Loucy (cell line): ENCODE results near the gene GATD1.

ENCODE experiments used
- H2AFZ ChIP-seq: fragments of 200-600 bp; sonication (generic); 2 replicates; pipeline ENCODE4 v1.6.0; 2016; ENCODE audit warnings: antibody characterized with exemption, mild to moderate bottlenecking, low read length, moderate library complexity
- H3F3A ChIP-seq: fragments of 200-600 bp; 2 replicates; pipeline ENCODE4 v1.6.0; 2016; ENCODE audit warnings: antibody characterized with exemption, low read depth, mild to moderate bottlenecking
- H3K27me3 ChIP-seq: fragments of 200-600 bp; sonication (generic); 2 replicates; pipeline ENCODE4 v1.6.1; 2014; ENCODE audit warnings: low read length, mild to moderate bottlenecking; ENCODE audit not compliant: insufficient read depth, poor library complexity, severe bottlenecking
- H3K36me3 ChIP-seq: fragments of 200-600 bp; sonication (generic); 2 replicates; pipeline ENCODE4 v1.6.1; 2016; ENCODE audit warnings: low read length; ENCODE audit not compliant: insufficient read depth
- H3K4me1 ChIP-seq: fragments of 200-600 bp; sonication (generic); 2 replicates; pipeline ENCODE4 v1.5.1; 2014; ENCODE audit warnings: low read length, mild to moderate bottlenecking; ENCODE audit not compliant: insufficient read depth, poor library complexity, severe bottlenecking
- H3K4me2 ChIP-seq: fragments of 200-600 bp; sonication (generic); 2 replicates; pipeline ENCODE4 v1.6.0; 2014; ENCODE audit warnings: antibody characterized with exemption, low read length, low read depth, mild to moderate bottlenecking; ENCODE audit not compliant: poor library complexity, severe bottlenecking
- H3K4me3 ChIP-seq: fragments of 200-600 bp; sonication (generic); 2 replicates; pipeline ENCODE4 v1.5.1; 2014; ENCODE audit warnings: low read length, mild to moderate bottlenecking, mixed read lengths; ENCODE audit not compliant: poor library complexity, severe bottlenecking
- H3K79me2 ChIP-seq: fragments of 200-600 bp; sonication (generic); 2 replicates; pipeline ENCODE4 v1.6.1; 2014; ENCODE audit warnings: low read length; ENCODE audit not compliant: insufficient read depth
- H3K9ac ChIP-seq: fragments of 200-600 bp; sonication (generic); 2 replicates; pipeline ENCODE4 v1.6.0; 2014; ENCODE audit warnings: mild to moderate bottlenecking, low read depth, low read length, moderate library complexity; ENCODE audit not compliant: poor library complexity, severe bottlenecking
- H3K9me2 ChIP-seq: fragments of 200-600 bp; sonication (generic); replicated peaks from 2 replicates; pipeline ENCODE4 v1.6.1; 2016; ENCODE audit warnings: low read depth, low read length, mixed read lengths
- H3K9me3 ChIP-seq: fragments of 200-600 bp; sonication (generic); 2 replicates; pipeline ENCODE4 v1.6.1; 2014; ENCODE audit warnings: mild to moderate bottlenecking, antibody characterized with exemption, low read length, low read depth; ENCODE audit not compliant: insufficient read depth
- H4K20me1 ChIP-seq: fragments of 200-600 bp; sonication (generic); 2 replicates; pipeline ENCODE4 v1.6.0; 2014; ENCODE audit warnings: antibody characterized with exemption, low read length, mild to moderate bottlenecking; ENCODE audit not compliant: insufficient read depth, poor library complexity, severe bottlenecking
- CTCF ChIP-seq: fragments of 200-600 bp; sonication (generic); conservative IDR thresholded peaks from 2 replicates; pipeline ENCODE4 v1.5.1; 2014; ENCODE audit warnings: mild to moderate bottlenecking, antibody characterized with exemption, low read length
- EZH2phosphoT487 ChIP-seq: fragments of 200-600 bp; IDR thresholded peaks from 2 replicates; pipeline ENCODE4 v1.6.1; 2018; ENCODE audit warnings: antibody characterized with exemption, mild to moderate bottlenecking, moderate library complexity, borderline replicate concordance

GATD1 gene

GRCh38 chr11:811446-812245 lies 34.4 kb upstream of the GATD1 start:
- peaks cover 55% of the 10 kb centered on the region for H3K79me2 ChIP-seq
- H3K36me3 ChIP-seq = peaks cover 20% of the 10 kb centered on the region; the same call in 1 of the 2 replicates
- no peak overlapping the region for H2AFZ ChIP-seq
- peak overlapping the region; percentile 93 for H3K9ac ChIP-seq
- H3K9me2 ChIP-seq = no peaks in the 10 kb centered on the region
- peaks cover 30% of the 10 kb centered on the region for H4K20me1 ChIP-seq
- H3K4me1 ChIP-seq = peaks cover 24% of the 10 kb centered on the region
- H3K4me3 ChIP-seq = peak overlapping the region; percentile 89
- H3K27me3 ChIP-seq = peaks cover 5% of the 10 kb centered on the region
- no peaks in the 10 kb centered on the region for H3F3A ChIP-seq
- peak; percentile 39 for TF ChIP-seq CTCF
- TF ChIP-seq EZH2phosphoT487 = no peak
- peak overlapping the region; percentile 84 for H3K4me2 ChIP-seq
- H3K9me3 ChIP-seq = no peaks in the 10 kb centered on the region

GRCh38 chr11:810040-810567 lies 32.8 kb upstream of the GATD1 start:
- peak overlapping the region; percentile 93 for H3K9ac ChIP-seq
- H3K9me3 ChIP-seq = no peaks in the 10 kb centered on the region
- peaks cover 28% of the 10 kb centered on the region for H3K4me1 ChIP-seq
- peaks cover 20% of the 10 kb centered on the region; the same call in 1 of the 2 replicates for H3K36me3 ChIP-seq
- H3K79me2 ChIP-seq = peaks cover 55% of the 10 kb centered on the region
- peak overlapping the region; percentile 89 for H3K4me3 ChIP-seq
- H3K27me3 ChIP-seq = peaks cover 5% of the 10 kb centered on the region
- H2AFZ ChIP-seq = no peak overlapping the region
- TF ChIP-seq EZH2phosphoT487 (no peak), CTCF (no peak)
- peak overlapping the region; percentile 84 for H3K4me2 ChIP-seq
- H4K20me1 ChIP-seq = peaks cover 30% of the 10 kb centered on the region
- H3K9me2 ChIP-seq = no peaks in the 10 kb centered on the region
- no peaks in the 10 kb centered on the region; the same call in 1 of the 2 replicates for H3F3A ChIP-seq

DNA sequence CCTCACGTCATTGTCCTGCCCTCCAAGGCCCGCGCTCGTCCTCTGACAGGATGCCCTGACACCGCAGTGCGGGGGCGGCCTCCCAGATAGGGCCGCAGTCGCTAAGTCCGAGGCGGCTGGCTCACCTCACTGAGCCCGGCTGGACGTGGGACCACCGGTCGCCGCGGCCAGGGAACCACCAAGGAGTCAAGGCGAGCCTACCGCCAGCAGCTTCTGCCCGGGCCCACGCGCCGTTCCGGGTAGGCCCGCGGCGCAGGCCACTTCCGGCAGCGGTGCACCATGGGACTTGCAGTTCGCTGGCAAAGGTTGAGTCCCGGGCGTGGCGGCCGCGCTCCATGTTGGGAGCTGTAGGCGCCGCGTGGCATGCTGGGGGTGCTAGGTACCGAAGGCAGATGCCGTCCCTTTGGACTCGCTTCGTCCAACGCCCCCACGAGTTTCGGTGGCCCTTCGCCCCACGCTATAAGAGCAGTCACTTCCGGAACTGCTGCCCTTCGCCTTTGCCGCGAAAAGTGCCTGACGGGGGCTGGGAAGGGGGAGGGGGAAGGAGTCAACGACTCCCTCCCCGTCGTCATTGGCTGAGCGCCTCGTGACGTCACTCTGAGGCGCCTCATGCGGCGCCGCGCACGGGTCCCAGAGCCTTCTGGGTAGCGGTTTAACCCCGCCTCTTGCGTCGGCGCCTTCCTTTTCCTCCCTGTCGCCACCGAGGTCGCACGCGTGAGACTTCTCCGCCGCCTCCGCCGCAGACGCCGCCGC lies 32.2 kb upstream of the GATD1 start, which contains the start of gene RPLP2:
RPLP2 (plus strand) TSS at position 681 of the 753 bp plus-strand sequence. CDS start 268 bp downstream, outside the sequence.
- peaks cover 5% of the 10 kb centered on the region for H3K27me3 ChIP-seq
- no peaks in the 10 kb centered on the region for H3K9me2 ChIP-seq
- H3K9ac ChIP-seq = peak within 1 kb of the TSS; percentile 93
- H2AFZ ChIP-seq = peak within 1 kb of the TSS; percentile 86
- H3K4me2 ChIP-seq = peak within 1 kb of the TSS; percentile 94
- peak within 1 kb of the TSS; percentile 89 for H3K4me3 ChIP-seq
- H4K20me1 ChIP-seq = peaks cover 32% of the 10 kb centered on the region
- no peak for TF ChIP-seq CTCF
- TF ChIP-seq EZH2phosphoT487 = no peak
- peaks cover 58% of the 10 kb centered on the region for H3K79me2 ChIP-seq
- no peaks in the 10 kb centered on the region for H3K9me3 ChIP-seq
- H3K4me1 ChIP-seq = peaks cover 32% of the 10 kb centered on the region
- no peaks in the 10 kb centered on the region; the same call in 1 of the 2 replicates for H3F3A ChIP-seq
- peaks cover 20% of the 10 kb centered on the region; the same call in 1 of the 2 replicates for H3K36me3 ChIP-seq
